ENCODE measurements around the gene MRAP2. TPM values are rescaled to one million over a fixed set of nuclear protein-coding genes. Genes with fewer than 3 reads are reported as not detected.
"Not testable (repeated sequence)": the region's sequence is repeated elsewhere in the genome, so short reads cannot be mapped to it uniquely, and the experiment has no call there.

MRAP2 gene
- total RNA-seq, 1 experiment from 2014 or later, result 4.7 TPM

DNA sequence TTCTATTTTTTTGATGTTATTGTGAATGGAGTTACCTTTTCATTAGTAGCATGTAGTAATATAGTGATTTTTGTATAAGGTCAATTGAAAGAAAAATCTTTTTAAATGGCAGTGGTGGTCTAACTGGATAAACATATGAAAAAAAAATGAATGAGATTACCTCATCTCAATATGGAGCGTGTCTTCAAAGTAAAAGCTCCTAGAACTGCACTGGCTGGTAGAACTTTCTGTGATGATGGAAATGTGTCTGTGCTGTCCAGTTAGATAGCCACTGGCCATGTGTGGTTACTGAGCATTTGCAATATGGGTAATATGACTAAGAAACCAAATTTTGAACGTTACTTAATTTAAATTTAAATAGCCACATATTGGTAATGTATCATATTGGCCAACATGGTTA is 44.1 kb downstream of the MRAP2 start:
- Histone ChIP-seq H3K4me3 (ENCODE audit: insufficient read depth, low read depth, low read length) (no peak overlapping the region), H3K36me3 (replicated peaks; ENCODE audit: control insufficient read depth, insufficient read depth, low read length) (no peaks in the 10 kb centered on the region), H3K27me3 (ENCODE audit: control insufficient read depth, insufficient read depth, low read length) (no peaks in the 10 kb centered on the region)
- no peak for DNase-seq

DNA sequence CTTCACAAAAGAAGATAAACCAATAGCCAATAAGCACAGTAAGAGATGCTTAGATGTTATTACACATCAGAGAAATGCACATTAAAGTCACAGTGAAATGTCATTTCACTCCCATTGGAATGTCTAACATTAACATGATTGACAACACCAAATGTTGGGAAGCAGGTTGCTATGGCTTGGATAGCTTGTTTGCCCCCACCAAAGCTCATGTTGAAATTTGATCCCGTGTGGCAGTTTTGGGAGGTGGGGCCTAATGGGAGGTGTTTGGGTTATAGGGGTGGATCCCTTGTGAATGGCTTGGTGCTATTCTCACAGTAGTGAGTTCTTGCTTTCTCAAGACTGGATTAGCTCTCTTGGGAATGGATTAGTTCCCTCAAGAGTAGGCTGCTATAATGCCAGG is 44.8 kb downstream of the MRAP2 start:
- Histone ChIP-seq H3K4me3 (ENCODE audit: insufficient read depth, low read depth, low read length) (no peak overlapping the region), H3K27me3 (ENCODE audit: control insufficient read depth, insufficient read depth, low read length) (no peaks in the 10 kb centered on the region), H3K36me3 (replicated peaks; ENCODE audit: control insufficient read depth, insufficient read depth, low read length) (no peaks in the 10 kb centered on the region)
- DNase-seq, result no peak

DNA sequence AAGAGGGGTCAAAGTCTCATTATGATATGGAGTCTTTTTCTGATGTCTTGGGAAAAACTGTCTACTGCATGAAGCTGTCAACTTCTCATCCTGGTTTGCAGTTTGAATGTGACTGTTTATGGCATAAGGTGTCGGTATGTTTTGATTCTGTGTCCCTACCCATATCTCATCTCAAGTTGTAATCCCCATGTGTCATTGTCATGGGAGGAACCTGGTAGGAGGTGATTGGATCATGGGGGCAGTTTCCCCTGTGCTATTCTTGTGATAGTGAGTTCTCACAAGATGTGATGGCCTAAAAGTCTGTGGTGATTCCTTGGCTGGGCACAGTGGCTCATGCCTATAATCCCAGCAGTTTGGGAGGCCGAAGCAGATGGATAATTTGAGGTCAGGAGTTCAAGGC is 47.6 kb downstream of the MRAP2 start:
- Histone ChIP-seq H3K27me3 (ENCODE audit: control insufficient read depth, insufficient read depth, low read length) (no peaks in the 10 kb centered on the region), H3K4me3 (ENCODE audit: insufficient read depth, low read depth, low read length) (no peak overlapping the region), H3K36me3 (replicated peaks; ENCODE audit: control insufficient read depth, insufficient read depth, low read length) (no peaks in the 10 kb centered on the region)
- DNase-seq, result no peak

DNA sequence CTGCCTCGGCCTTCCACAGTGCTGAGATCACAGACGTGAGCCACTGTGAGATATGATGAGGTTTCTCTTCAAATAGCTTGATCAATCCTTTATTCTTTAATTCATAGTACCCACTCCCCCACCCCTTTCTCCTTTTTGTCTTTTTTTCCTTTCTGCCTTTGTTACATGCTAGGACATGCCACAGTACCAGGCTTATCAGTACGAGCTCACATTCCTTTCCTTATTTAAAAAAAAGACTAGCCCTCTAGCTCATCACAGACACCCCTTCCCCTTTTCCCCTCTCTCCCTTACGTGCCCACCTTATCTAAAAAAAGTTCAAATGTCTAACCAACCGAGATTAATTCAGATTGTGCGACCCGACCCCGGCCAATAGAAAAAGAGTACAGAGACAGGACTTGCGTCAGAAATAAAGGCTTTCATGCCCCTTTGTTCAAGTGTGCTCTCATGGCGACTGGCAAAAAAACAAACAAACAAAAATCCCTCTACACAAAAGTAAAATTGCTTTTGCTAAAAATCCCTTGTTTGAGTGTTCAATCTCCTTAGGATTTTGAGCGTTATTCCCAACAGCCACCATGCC is 49.2 kb downstream of the MRAP2 start:
- no peaks in the 10 kb centered on the region for H3K36me3 ChIP-seq (replicated peaks; ENCODE audit: control insufficient read depth, insufficient read depth, low read length)
- no peak overlapping the region for H3K4me3 ChIP-seq (ENCODE audit: insufficient read depth, low read depth, low read length)
- DNase-seq, result no peak

DNA sequence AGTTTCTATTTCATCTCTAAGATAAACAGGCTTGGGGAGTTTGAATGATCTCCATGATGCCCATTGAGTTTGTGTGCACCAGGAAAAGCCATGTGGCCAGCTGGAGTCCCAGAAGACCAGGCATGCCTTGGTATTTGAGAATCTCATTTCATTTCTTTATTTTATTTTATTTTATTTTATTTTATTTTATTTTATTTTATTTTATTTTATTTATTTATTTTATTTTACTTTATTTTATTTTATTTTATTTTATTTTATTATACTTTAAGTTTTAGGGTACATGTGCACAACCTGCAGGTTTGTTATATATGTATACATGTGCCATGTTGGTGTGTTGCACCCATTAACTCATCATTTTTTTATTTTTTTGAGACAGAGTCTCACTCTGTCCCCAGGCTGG is 51.1 kb downstream of the MRAP2 start:
- H3K27me3 ChIP-seq (ENCODE audit: control insufficient read depth, insufficient read depth, low read length); H3K36me3 ChIP-seq (replicated peaks; ENCODE audit: control insufficient read depth, insufficient read depth, low read length); DNase-seq; H3K4me3 ChIP-seq (ENCODE audit: insufficient read depth, low read depth, low read length): not testable (repeated sequence)

More for the DNA sequence above, 49.2 kb downstream of the MRAP2 start:
- H3K27me3 ChIP-seq (ENCODE audit: control insufficient read depth, insufficient read depth, low read length), result no peaks in the 10 kb centered on the region

DNA sequence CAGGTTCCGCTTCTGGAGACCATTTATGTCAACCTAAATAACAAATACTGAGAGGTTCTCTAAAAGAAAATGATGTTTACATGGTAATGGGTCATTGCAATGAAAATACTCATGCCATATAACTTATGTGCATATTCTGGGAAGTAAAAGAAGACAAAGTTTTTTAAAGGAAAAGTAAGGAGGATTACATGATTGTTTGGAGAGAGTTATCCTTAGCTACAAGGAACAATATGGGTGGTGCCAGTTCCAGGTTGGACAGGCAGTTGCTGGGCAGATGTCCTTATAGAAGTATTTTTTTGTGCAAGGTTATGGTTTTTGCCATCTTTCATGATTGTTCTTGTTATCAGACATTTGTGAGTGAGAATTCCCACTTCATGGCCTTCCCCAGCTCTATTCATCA is 52.5 kb downstream of the MRAP2 start:
- no peaks in the 10 kb centered on the region for H3K36me3 ChIP-seq (replicated peaks; ENCODE audit: control insufficient read depth, insufficient read depth, low read length)
- no peak overlapping the region for H3K4me3 ChIP-seq (ENCODE audit: insufficient read depth, low read depth, low read length)
- no peaks in the 10 kb centered on the region for H3K27me3 ChIP-seq (ENCODE audit: control insufficient read depth, insufficient read depth, low read length)
- no peak for DNase-seq

DNA sequence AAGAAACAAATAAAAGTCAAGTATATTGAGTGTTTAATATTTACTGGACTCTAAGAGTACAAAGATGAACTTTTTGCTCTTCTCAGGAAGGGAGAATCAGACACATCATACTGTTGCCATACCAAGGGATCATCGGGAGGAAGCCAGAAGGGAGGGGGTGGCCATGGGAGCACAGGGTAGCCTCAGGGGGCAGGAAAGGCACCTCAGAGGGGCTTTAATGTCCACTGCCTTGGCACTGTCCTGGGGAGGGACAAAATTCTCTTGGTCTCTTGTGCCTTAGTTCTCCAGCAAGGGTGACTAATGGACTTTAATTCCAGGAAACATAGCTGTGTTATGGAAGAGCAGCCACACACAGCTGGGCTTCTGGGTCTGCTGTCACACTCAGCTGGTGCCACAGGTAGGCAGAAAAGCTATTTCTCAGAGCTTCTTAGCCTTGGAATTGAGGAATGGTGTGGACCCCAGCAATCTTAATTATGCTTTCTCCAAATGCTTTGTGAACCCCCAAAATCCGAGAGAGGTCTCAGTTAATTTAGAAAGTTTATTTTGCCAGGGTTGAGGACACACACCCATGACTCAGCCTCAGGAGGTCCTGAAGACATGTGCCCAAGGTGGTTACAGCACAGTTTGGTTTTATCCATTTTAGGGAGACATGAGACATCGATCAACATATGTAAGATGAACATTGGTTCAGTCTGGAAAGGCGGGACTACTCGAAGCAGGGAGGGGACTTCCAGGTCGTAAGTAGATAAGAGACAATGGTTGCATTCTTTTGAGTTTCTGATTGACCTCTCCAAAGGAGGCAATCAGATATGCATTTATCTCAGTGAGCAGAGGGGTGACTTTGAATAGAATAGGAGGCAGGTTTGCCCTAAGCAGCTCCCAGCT is 53.2 kb downstream of the MRAP2 start:
- Histone ChIP-seq H3K4me3 (ENCODE audit: insufficient read depth, low read depth, low read length) (no peak overlapping the region), H3K36me3 (replicated peaks; ENCODE audit: control insufficient read depth, insufficient read depth, low read length) (no peaks in the 10 kb centered on the region), H3K27me3 (ENCODE audit: control insufficient read depth, insufficient read depth, low read length) (no peaks in the 10 kb centered on the region)
- DNase-seq, result no peak

DNA sequence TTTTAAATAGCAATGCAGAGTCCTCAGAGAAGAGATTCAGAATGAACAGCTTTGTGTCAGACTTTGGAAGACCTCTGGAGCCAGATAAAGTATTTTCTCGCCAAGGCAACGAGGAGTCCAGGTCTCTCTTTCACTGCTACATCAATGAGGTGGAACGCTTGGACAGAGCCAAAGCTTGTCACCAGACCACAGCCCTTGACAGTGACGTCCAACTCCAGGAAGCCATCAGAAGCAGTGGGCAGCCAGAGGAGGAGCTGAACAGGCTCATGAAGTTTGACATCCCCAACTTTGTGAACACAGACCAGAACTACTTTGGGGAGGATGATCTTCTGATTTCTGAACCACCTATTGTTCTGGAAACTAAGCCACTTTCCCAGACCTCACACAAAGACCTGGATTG is 55.5 kb downstream of the MRAP2 start:
- no peak overlapping the region for H3K4me3 ChIP-seq (ENCODE audit: insufficient read depth, low read depth, low read length)
- DNase-seq, result no peak

DNA sequence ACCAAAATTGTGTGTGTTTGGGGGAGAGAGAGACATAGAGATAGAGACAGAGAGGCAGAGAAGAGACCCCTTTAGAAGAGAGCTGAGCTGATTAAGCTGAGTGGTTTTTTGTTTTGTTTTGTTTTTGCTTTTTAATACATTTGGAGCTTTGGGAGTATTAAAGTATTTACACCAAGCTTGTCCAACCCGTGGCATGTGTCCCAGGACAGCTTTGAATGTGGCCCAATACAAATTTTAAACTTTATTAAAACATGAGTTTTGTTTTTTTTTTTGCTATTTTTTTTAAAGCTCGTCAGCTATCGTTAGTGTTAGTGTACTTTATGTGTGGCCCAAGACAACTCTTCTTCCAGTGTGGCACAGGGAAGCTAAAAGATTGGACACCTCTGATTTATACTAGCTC is 56.0 kb downstream of the MRAP2 start:
- no peaks in the 10 kb centered on the region for H3K36me3 ChIP-seq (replicated peaks; ENCODE audit: control insufficient read depth, insufficient read depth, low read length)
- no peak overlapping the region for H3K4me3 ChIP-seq (ENCODE audit: insufficient read depth, low read depth, low read length)
- no peak for DNase-seq
- no peaks in the 10 kb centered on the region for H3K27me3 ChIP-seq (ENCODE audit: control insufficient read depth, insufficient read depth, low read length)

More for the DNA sequence above, 55.5 kb downstream of the MRAP2 start:
- H3K36me3 ChIP-seq (replicated peaks; ENCODE audit: control insufficient read depth, insufficient read depth, low read length), result no peaks in the 10 kb centered on the region
- H3K27me3 ChIP-seq (ENCODE audit: control insufficient read depth, insufficient read depth, low read length), result no peaks in the 10 kb centered on the region

DNA sequence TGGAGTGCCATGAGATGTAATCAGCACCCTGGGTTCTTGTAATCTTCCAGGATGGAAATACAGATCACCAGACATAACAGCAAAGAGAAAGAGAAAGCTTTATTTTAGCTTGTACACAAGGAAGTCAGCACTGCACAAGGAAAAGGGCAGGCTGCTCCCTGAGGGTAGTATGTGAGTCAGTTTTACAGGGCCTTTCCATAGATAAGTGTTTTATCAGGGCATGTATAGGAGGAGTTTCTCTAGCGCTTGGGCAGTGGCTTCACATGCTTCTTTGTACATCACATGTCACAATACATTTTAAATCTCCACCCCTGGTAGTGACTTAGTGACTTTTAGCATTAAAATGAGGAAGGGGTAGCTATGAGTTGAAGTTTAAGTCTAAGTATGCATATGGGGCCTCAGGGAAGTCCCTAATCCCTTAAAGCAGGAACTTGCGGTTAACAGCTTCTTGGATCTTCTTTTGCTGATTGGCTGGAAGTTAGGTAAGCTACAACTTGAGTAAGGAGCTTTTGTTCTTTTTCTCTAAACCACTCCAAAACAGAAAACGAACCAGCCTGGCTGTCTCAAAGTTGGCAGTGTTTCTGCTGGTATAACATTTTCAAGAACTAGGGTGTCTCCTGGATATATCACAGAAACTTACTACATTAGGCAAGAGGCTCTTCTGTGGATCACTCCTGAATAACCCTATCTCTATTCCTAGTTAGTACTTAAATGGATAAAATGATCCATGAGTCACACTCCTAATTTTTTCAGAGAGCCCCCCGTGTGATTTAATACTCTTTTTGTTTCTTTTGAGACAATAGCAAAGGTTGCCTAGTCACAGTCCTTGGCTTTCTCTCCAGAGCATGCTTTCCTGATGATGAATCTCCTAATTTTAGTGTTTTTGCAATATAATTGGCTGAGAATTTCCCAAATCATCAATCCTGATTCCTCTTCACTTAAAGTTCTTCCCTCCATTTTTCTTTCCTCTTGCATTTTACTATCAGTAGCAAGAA is 60.2 kb downstream of the MRAP2 start:
- no peaks in the 10 kb centered on the region for H3K36me3 ChIP-seq (replicated peaks; ENCODE audit: control insufficient read depth, insufficient read depth, low read length)
- no peak for DNase-seq
- no peaks in the 10 kb centered on the region for H3K27me3 ChIP-seq (ENCODE audit: control insufficient read depth, insufficient read depth, low read length)
- no peak overlapping the region for H3K4me3 ChIP-seq (ENCODE audit: insufficient read depth, low read depth, low read length)

DNA sequence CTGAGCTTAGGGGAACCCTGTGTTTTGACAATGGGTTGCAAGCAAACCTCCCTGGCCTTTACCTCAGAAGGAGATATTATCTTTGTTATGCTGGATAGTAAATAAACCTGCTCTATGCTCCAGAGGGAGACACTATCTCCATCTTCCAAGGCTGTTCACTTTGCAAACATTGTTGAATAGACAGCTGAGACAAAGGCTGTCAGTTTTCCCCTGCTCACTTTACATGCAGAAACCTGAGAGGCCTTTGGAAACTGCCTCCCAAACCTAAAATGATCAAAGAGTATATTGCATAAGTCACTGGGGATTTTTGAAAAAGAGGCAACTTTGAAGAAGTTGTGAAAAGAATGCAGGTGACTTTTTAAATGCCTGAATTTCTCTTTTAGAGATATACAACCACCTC is 61.6 kb downstream of the MRAP2 start:
- H3K36me3 ChIP-seq (replicated peaks; ENCODE audit: control insufficient read depth, insufficient read depth, low read length), result no peaks in the 10 kb centered on the region
- no peaks in the 10 kb centered on the region for H3K27me3 ChIP-seq (ENCODE audit: control insufficient read depth, insufficient read depth, low read length)
- DNase-seq, result no peak
- H3K4me3 ChIP-seq (ENCODE audit: insufficient read depth, low read depth, low read length), result no peak overlapping the region

DNA sequence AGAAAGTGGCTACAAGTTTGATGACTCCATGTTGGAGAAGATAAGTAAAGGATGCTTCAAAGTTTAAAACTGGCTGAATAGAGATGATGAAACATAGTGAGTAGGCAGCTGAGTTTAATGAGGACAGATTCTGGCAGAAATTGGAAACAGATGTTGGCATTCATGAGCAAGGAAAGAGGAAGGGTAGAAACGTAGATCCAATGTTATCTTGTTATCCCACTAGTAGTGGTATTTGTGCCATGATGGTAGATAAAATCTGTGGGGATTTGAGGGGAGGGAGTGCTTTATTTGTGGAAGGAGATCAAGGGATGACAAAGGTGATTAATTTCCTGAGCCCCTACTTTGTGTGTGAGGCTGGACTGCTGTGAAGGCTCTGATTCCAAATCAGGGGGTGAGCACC is 69.5 kb downstream of the MRAP2 start:
- DNase-seq, result no peak
- H3K36me3 ChIP-seq (replicated peaks; ENCODE audit: control insufficient read depth, insufficient read depth, low read length), result no peaks in the 10 kb centered on the region

DNA sequence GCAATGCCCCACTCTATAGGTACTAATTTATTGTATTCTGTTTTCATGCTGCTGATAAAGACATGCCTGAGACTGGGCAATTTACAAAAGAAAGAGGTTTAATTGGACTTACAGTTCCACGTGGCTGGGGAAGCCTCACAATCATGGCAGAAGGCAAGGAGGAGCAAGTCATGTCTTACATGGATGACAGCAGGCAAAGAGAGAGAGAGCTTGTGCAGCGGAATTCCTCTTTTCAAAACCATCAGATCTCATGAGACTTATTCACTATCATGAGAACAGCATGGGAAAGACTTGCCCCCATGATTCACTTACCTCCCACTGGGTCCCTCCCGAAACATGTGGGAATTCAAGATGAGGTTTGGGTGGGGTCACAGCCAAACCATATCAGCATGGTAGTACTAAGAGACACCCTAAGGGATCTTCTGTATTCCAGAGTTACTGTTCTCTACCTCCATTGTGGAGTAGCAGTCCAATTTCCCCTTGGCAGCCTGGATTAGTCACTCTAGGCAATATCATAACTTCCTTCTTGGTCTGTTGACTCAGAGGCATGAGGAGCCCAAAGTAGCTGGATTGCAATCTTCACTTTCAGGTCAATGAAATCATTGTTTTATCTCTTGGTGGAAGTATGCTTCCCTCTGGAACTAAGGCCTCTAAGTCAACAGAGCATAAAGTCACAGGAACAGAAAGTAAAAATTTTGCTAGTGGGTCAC is 71.8 kb downstream of the MRAP2 start:
- not testable (repeated sequence) for H3K36me3 ChIP-seq (replicated peaks; ENCODE audit: control insufficient read depth, insufficient read depth, low read length); DNase-seq; H3K4me3 ChIP-seq (ENCODE audit: insufficient read depth, low read depth, low read length); H3K27me3 ChIP-seq (ENCODE audit: control insufficient read depth, insufficient read depth, low read length)

More for the DNA sequence above, 69.5 kb downstream of the MRAP2 start:
- Histone ChIP-seq H3K4me3 (ENCODE audit: insufficient read depth, low read depth, low read length) (no peak overlapping the region), H3K27me3 (ENCODE audit: control insufficient read depth, insufficient read depth, low read length) (no peaks in the 10 kb centered on the region)

DNA sequence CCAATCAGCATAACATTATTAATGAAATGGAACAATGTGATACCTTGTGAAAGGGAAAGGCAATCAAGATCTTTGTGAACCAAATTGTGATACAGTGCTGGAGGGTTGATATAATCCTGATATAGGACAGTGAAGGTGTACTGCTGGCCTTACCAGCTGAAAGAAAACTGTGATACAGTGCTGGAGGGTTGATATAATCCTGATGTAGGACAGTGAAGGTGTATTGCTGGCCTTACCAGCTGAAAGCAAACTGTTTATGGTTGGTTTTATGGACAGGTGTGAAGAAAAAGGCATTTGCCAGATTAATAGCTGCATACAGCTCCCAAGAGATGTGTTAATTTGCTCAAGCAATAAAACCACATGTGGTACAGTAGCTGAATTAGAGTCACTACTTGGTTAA is 73.9 kb downstream of the MRAP2 start:
- no peaks in the 10 kb centered on the region for H3K27me3 ChIP-seq (ENCODE audit: control insufficient read depth, insufficient read depth, low read length)
- H3K36me3 ChIP-seq (replicated peaks; ENCODE audit: control insufficient read depth, insufficient read depth, low read length), result no peaks in the 10 kb centered on the region
- no peak overlapping the region for H3K4me3 ChIP-seq (ENCODE audit: insufficient read depth, low read depth, low read length)
- DNase-seq, result no peak
